ENCODE results near the gene TBC1D22A. TPM values are rescaled to one million over a fixed set of nuclear protein-coding genes. Genes with fewer than 3 reads are reported as not detected.

Gene TBC1D22A
- total RNA-seq, 2 donors from 2014 or later: 28.9 to 31.3 TPM

DNA sequence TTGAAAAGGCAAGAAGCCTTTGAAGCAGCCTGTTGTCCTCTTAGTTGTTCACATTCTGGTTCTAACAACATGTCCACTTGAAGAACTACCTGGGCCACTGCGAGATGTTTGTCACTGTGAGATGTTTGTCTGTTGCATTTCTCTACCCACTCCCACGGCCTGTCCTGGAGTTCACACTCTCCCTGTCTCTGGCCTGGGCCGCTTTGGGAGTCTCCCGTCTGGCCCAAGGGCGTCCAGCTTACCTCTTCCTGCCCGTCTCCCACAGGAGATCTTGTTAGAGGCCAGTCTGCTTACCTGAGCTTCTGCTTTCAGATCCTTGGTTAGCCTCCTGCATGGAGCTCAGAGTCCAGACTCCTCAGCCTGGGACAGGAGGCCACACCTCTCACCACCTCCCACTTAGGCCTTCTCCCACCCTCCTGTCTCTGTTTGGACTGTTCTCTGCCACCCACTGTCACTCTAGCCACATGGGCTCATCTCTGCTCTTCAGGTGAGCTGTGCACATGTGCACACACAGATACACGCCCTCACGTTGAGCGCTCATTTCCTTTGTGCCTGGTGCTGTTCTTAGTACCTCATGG, 66.0 kb downstream of the TBC1D22A start:
- no peaks in the 10 kb centered on the region for H3K9me3 ChIP-seq
- H3K27ac ChIP-seq: no peak overlapping the region
- no peak overlapping the region for H3K4me3 ChIP-seq
- DNase-seq (ENCODE audit: low spot score): no peak
- ATAC-seq (ENCODE audit: insufficient number of reproducible peaks, low FRiP score, low read depth): no peak
- no peaks in the 10 kb centered on the region for H3K36me3 ChIP-seq
- no peak for TF ChIP-seq CTCF (IDR thresholded peaks at IDR 0.05)
- peaks cover 17 to 28% of the 10 kb centered on the region in 2 donors for H3K4me1 ChIP-seq (ENCODE audit: control insufficient read depth in 1 of 2, low read depth in 2 of 2)
- H3K27me3 ChIP-seq (replicated peaks; ENCODE audit: insufficient read depth): no peaks in the 10 kb centered on the region

DNA sequence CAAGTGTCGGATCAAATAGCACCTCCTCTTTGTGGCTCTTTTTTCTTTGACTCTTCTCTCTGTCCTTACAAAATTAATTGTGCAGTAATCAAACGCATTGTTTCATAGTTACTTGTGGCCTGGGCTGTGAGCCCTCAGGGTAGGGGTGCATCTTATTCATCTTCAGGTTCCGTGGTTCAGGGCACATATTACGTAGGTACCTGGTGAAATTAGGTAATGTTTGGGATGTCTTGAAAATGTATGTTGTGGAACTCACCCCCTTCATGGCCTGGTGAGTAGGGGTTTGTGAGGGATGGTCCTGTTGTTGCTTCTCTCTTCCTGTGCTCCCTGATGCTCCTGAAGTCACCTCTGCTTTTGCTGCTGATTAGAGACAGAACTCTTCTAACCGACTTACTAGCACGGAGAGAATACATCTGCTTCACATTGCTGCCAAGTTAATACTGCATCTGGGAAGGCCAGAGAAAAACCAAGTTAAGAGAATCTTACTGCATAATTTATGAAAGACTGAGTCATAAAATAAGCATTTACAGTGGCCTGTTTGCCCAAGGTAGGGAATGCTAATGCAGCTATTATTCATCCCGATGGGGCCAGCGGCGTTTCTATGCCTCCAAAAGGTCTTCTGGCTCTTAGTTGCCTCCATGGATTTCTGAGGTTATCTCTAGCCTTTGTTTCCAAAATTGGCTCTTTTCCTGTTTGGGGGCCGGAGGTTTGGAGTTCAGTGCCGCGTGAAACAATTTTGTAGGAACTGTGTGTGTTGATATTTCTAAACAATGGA, 66.9 kb downstream of the TBC1D22A start:
- Histone ChIP-seq H3K4me3 (no peak overlapping the region), H3K9me3 (no peaks in the 10 kb centered on the region), H3K36me3 (no peaks in the 10 kb centered on the region), H3K27ac (peak overlapping the region in 1 of 2 donors; percentile 31), H3K4me1 (ENCODE audit: control insufficient read depth in 1 of 2, low read depth in 2 of 2) (peaks cover 17 to 28% of the 10 kb centered on the region in 2 donors), H3K27me3 (replicated peaks; ENCODE audit: insufficient read depth) (no peaks in the 10 kb centered on the region)
- DNase-seq (ENCODE audit: low spot score) (no peak), ATAC-seq (ENCODE audit: insufficient number of reproducible peaks, low FRiP score, low read depth) (no peak)
- TF ChIP-seq CTCF (IDR thresholded peaks at IDR 0.05): no peak

DNA sequence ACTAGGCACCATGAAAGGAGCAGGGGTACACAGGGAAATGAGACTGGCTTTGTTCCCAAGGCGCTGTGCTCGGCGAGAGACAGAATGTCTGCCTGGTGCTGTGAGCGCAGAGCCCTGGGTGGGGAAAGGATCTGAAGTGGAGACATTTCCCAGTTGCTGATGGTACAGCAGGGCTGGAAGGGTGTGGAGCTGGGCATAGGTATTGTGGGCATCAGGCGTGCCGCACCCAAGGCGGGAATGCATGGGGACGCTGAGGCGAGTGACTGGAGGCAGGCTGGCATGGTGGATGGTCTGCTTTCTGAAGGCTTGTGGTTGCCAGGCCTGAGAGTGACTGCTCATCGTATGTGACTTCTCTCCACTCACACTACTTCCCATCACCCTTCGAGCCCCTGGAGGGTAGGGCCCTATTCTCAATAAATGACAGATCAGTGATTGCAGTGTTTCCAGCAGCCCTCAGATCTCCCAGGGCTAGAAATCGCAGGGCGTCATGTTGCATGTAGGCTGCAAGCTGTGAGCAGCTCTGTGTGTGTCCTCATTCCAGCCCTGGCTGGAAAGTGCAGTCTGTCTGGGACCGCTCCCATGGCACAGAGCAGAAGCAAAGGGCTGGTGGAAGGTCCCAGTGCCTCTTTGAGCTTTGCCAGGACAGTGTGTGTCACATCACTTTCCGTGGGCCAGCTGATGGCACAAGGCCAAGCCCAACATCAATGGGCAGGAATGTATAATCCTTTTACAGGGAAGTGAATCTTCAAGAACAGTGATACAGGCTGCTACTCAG, 67.7 kb downstream of the TBC1D22A start:
- Histone ChIP-seq H3K4me3 (no peak overlapping the region), H3K27me3 (replicated peaks; ENCODE audit: insufficient read depth) (no peaks in the 10 kb centered on the region), H3K27ac (peak overlapping the region in 1 of 2 donors; percentile 31), H3K9me3 (peaks cover under 1% of the 10 kb centered on the region), H3K4me1 (ENCODE audit: control insufficient read depth in 1 of 2, low read depth in 2 of 2) (peaks cover 17 to 28% of the 10 kb centered on the region in 2 donors), H3K36me3 (no peaks in the 10 kb centered on the region)
- ATAC-seq (ENCODE audit: insufficient number of reproducible peaks, low FRiP score, low read depth) (no peak), DNase-seq (ENCODE audit: low spot score) (no peak)
- TF ChIP-seq CTCF (IDR thresholded peaks at IDR 0.05): no peak

- no peaks in the 10 kb centered on the region for H3K27me3 ChIP-seq (replicated peaks; ENCODE audit: insufficient read depth)
- no peak for DNase-seq (ENCODE audit: low spot score)
- H3K36me3 ChIP-seq: no peaks in the 10 kb centered on the region
- no peak for TF ChIP-seq CTCF (IDR thresholded peaks at IDR 0.05)
- no peak overlapping the region for H3K4me3 ChIP-seq
- H3K27ac ChIP-seq: no peak overlapping the region
- no peak for ATAC-seq (ENCODE audit: insufficient number of reproducible peaks, low FRiP score, low read depth)
- peaks cover 17 to 28% of the 10 kb centered on the region in 2 donors for H3K4me1 ChIP-seq (ENCODE audit: control insufficient read depth in 1 of 2, low read depth in 2 of 2)
- peaks cover 8% of the 10 kb centered on the region for H3K9me3 ChIP-seq
Measured at GRCh38 chr22:46830841-46831240, 68.4 kb downstream of the TBC1D22A start.

DNA sequence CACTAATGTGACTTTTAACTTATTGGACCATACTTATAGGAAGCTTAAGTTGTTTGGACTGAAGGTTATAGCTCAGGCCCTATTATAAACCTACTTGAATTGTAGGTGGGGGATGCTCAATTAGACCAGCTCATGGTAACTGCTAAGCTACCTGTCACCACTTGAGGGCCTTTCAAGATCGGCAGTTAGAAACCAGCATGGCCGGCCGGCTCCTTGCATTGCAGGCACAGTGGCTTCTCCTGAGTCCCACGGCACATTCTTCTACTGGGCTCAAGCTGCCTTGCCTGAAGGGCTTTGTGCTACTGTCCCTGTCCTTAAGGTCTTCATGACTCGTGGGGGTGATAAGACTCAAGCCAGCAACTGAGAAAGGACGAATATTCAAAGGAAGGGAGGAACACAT, 70.8 kb downstream of the TBC1D22A start:
- H3K27ac ChIP-seq: no peak overlapping the region
- H3K9me3 ChIP-seq: peaks cover 9% of the 10 kb centered on the region
- no peak overlapping the region for H3K4me3 ChIP-seq
- no peaks in the 10 kb centered on the region for H3K36me3 ChIP-seq
- TF ChIP-seq CTCF (IDR thresholded peaks at IDR 0.05): no peak
- no peaks in the 10 kb centered on the region for H3K27me3 ChIP-seq (replicated peaks; ENCODE audit: insufficient read depth)
- peaks cover 17 to 28% of the 10 kb centered on the region in 2 donors for H3K4me1 ChIP-seq (ENCODE audit: control insufficient read depth in 1 of 2, low read depth in 2 of 2)
- no peak for ATAC-seq (ENCODE audit: insufficient number of reproducible peaks, low FRiP score, low read depth)
- no peak for DNase-seq (ENCODE audit: low spot score)
